H1 (cell line): ENCODE data around the gene WDR33. TPM values are rescaled to one million over a fixed set of nuclear protein-coding genes. Genes with fewer than 3 reads are reported as not detected.

Source experiments
- CTCF ChIA-PET: fragments of 300-600 bp; sonication (Branson Sonifier 250); formaldehyde crosslinking; loops from one replicate; lab custom pipeline; 2021; ENCODE audit not compliant: partially characterized antibody; lab: Charles Lee
- POLR2A ChIA-PET: fragments of 300-600 bp; sonication (Branson Sonifier 250); formaldehyde crosslinking; loops from one replicate; lab custom pipeline; 2021; ENCODE audit warnings: inconsistent platforms; ENCODE audit not compliant: partially characterized antibody; lab: Charles Lee
- DNase-seq, 2 experiments: peaks; one replicate each; pipeline versions ENCODE4 v3.0.0 to v3.0.0-alpha.2; 2010 to 2022; ENCODE audit warnings: low spot score in 2 of 2, low read depth in 1 of 2, mixed read lengths in 1 of 2
- FAIRE-seq: peaks from 2 replicates; lab custom pipeline; 2011; peaks lifted over from hg19 to GRCh38; lab: Jason Lieb, UNC
- H2AFZ ChIP-seq: 2 replicates; pipeline ENCODE4 v1.8.1; 2012; ENCODE audit warnings: low read length, inconsistent platforms
- H2AK5ac ChIP-seq: 2 replicates; pipeline ENCODE4 v1.6.1; 2013; ENCODE audit warnings: low read depth, low read length
- H2BK120ac ChIP-seq: replicated peaks from 2 replicates; pipeline ENCODE3; 2013; ENCODE audit warnings: low read depth, low read length, inconsistent platforms
- H2BK12ac ChIP-seq: 2 replicates; pipeline ENCODE4 v1.6.1; 2013; ENCODE audit warnings: low read depth, low read length
- H2BK15ac ChIP-seq: 2 replicates; pipeline ENCODE4 v1.6.1; 2013; ENCODE audit warnings: low read length
- H2BK20ac ChIP-seq: 2 replicates; pipeline ENCODE4 v1.6.1; 2013; ENCODE audit warnings: low read length
- H2BK5ac ChIP-seq: 2 replicates; pipeline ENCODE4 v1.6.1; 2013; ENCODE audit warnings: low read depth, low read length
- H3K14ac ChIP-seq: 2 replicates; pipeline ENCODE4 v1.6.1; 2013; ENCODE audit warnings: inconsistent platforms; ENCODE audit not compliant: insufficient read length
- H3K18ac ChIP-seq: 2 replicates; pipeline ENCODE4 v1.6.1; 2013; ENCODE audit warnings: low read length; ENCODE audit errors: extremely low read depth
- H3K23ac ChIP-seq: 2 replicates; pipeline ENCODE4 v1.6.1; 2013; ENCODE audit warnings: inconsistent platforms; ENCODE audit not compliant: insufficient read length
- H3K23me2 ChIP-seq: 2 replicates; pipeline ENCODE4 v1.6.1; 2013; ENCODE audit warnings: low read depth, low read length
- H3K27ac ChIP-seq: 2 replicates; pipeline ENCODE4 v1.6.1; 2011; ENCODE audit warnings: low read depth, low read length, inconsistent platforms
- H3K27me3 ChIP-seq, 4 experiments: replicated peaks in 1 of 4; 1 replicate in 1 of 4; 2 replicates in 3 of 4; pipeline versions ENCODE4 v1.6.1 to v1.8.1; 2011 to 2013; ENCODE audit warnings: low read length in 3 of 4, mild to moderate bottlenecking in 3 of 4, inconsistent platforms in 2 of 4, mixed read lengths in 2 of 4, moderate library complexity in 1 of 4; ENCODE audit not compliant: control insufficient read depth in 3 of 4, insufficient read depth in 3 of 4; ENCODE audit errors: extremely low read depth in 1 of 4
- H3K36me3 ChIP-seq, 4 experiments: 2 replicates each; pipeline versions ENCODE4 v1.6.1 to v1.8.1; 2011 to 2013; ENCODE audit warnings: mild to moderate bottlenecking in 4 of 4, low read length in 3 of 4, moderate library complexity in 2 of 4, control low read depth in 1 of 4, inconsistent platforms in 1 of 4; ENCODE audit not compliant: insufficient read depth in 4 of 4, control insufficient read depth in 2 of 4
- H3K4ac ChIP-seq: replicated peaks from 2 replicates; pipeline ENCODE3; 2013; ENCODE audit warnings: low read length, low read depth, mixed read lengths, inconsistent platforms; ENCODE audit not compliant: insufficient read length
- H3K4me1 ChIP-seq, 4 experiments: replicated peaks in 1 of 4; 1 replicate in 1 of 4; 2 replicates in 3 of 4; pipeline versions ENCODE4 v1.6.1 to v1.8.1; 2011 to 2013; ENCODE audit warnings: low read length in 3 of 4, inconsistent platforms in 2 of 4, mixed read lengths in 1 of 4; ENCODE audit not compliant: insufficient read depth in 4 of 4, control insufficient read depth in 3 of 4
- H3K4me2 ChIP-seq, 2 experiments: 2 replicates each; pipeline versions ENCODE4 v1.6.1 to v1.8.1; 2011 to 2013; ENCODE audit warnings: low read depth in 2 of 2, low read length in 2 of 2, control low read depth in 1 of 2, inconsistent platforms in 1 of 2, mild to moderate bottlenecking in 1 of 2; ENCODE audit not compliant: insufficient read depth in 1 of 2
- H3K4me3 ChIP-seq, 4 experiments: fragments of 200-600, 300-600 bp in 1 of 4; sonication (generic), shearing (Covaris generic), sonication (Bioruptor Twin) in 1 of 4; 2 replicates each; pipeline versions ENCODE4 v1.5.1 to v1.8.1; 2011 to 2016; ENCODE audit warnings: low read length in 4 of 4, low read depth in 3 of 4, control low read depth in 2 of 4, inconsistent platforms in 2 of 4, mild to moderate bottlenecking in 2 of 4, mixed read lengths in 1 of 4, moderate library complexity in 1 of 4; ENCODE audit not compliant: insufficient read depth in 2 of 4; ENCODE audit errors: extremely low read depth in 1 of 4
- H3K56ac ChIP-seq: replicated peaks from 2 replicates; pipeline ENCODE3; 2013; ENCODE audit warnings: low read depth, mild to moderate bottlenecking, mixed read lengths, low read length, inconsistent platforms; ENCODE audit not compliant: insufficient read length
- H3K79me1 ChIP-seq: 2 replicates; pipeline ENCODE4 v1.6.1; 2013; ENCODE audit warnings: low read depth, low read length, control low read depth
- H3K79me2 ChIP-seq, 2 experiments: 2 replicates each; pipeline versions ENCODE4 v1.6.1 to v1.8.1; 2012 to 2013; ENCODE audit warnings: low read length in 2 of 2, mild to moderate bottlenecking in 2 of 2, inconsistent platforms in 1 of 2; ENCODE audit not compliant: insufficient read depth in 2 of 2, control insufficient read depth in 1 of 2
- H3K9ac ChIP-seq, 4 experiments: replicated peaks in 1 of 4; 1 replicate in 1 of 4; 2 replicates in 3 of 4; pipeline versions ENCODE4 v1.6.1 to v1.8.1; 2011 to 2013; ENCODE audit warnings: low read depth in 3 of 4, low read length in 3 of 4, control low read depth in 2 of 4, mild to moderate bottlenecking in 2 of 4, moderate library complexity in 2 of 4, inconsistent platforms in 1 of 4; ENCODE audit errors: extremely low read depth in 1 of 4
- H3K9me3 ChIP-seq, 2 experiments: 2 replicates each; pipeline versions ENCODE4 v1.6.1 to v1.8.1; 2012 to 2013; ENCODE audit warnings: mild to moderate bottlenecking in 2 of 2, moderate library complexity in 2 of 2, control low read depth in 1 of 2, inconsistent platforms in 1 of 2, low read depth in 1 of 2, low read length in 1 of 2, mixed read lengths in 1 of 2; ENCODE audit not compliant: insufficient read depth in 2 of 2
- H4K20me1 ChIP-seq, 2 experiments: replicated peaks in 1 of 2; 2 replicates each; pipeline versions ENCODE3 to v1.8.1; 2011 to 2013; ENCODE audit warnings: inconsistent platforms in 2 of 2, low read length in 2 of 2, mild to moderate bottlenecking in 1 of 2; ENCODE audit not compliant: insufficient read depth in 2 of 2, control insufficient read depth in 1 of 2
- H4K5ac ChIP-seq: 2 replicates; pipeline ENCODE4 v1.6.1; 2013; ENCODE audit warnings: low read length, low read depth, mixed read lengths, inconsistent platforms; ENCODE audit not compliant: insufficient read length
- H4K8ac ChIP-seq: 2 replicates; pipeline ENCODE4 v1.8.0; 2013; ENCODE audit warnings: mild to moderate bottlenecking, moderate library complexity, low read length, inconsistent platforms; ENCODE audit not compliant: insufficient read depth; ENCODE audit errors: extremely low read depth
- H4K91ac ChIP-seq: replicated peaks from 2 replicates; pipeline ENCODE3; 2013; ENCODE audit warnings: low read length, mixed read lengths, inconsistent platforms; ENCODE audit not compliant: insufficient read length
- EGR1 ChIP-seq: IDR thresholded peaks from 2 replicates; pipeline ENCODE4 v1.6.1; 2011; ENCODE audit warnings: low read depth, low read length, borderline replicate concordance
- EZH2 ChIP-seq: fragments of 200-600 bp; sonication (generic); IDR thresholded peaks from 2 replicates; pipeline ENCODE4 v1.7.1; 2012; ENCODE audit warnings: low read depth, mild to moderate bottlenecking, moderate library complexity, low read length, inconsistent platforms; ENCODE audit not compliant: severe bottlenecking
- GTF2F1 ChIP-seq: IDR thresholded peaks from 2 replicates; pipeline ENCODE4 v1.6.1; 2012; ENCODE audit warnings: low read depth, low read length, improper control_type of control experiment, borderline replicate concordance
- KDM4A ChIP-seq: IDR thresholded peaks from one replicate; pipeline ENCODE4 v1.7.1; 2012; ENCODE audit warnings: low read depth, mild to moderate bottlenecking, moderate library complexity, low read length, inconsistent platforms; ENCODE audit not compliant: severe bottlenecking
- PHF8 ChIP-seq: fragments of 200-600 bp; sonication (generic); conservative IDR thresholded peaks from 2 replicates; pipeline ENCODE4 v1.7.1; 2012; ENCODE audit warnings: low read depth, mild to moderate bottlenecking, inconsistent platforms, low read length, moderate library complexity
- WGBS, 2 experiments: shearing (Covaris generic) in 1 of 2; methylation state at CpG; one replicate each; pipeline versions ENCODE4 v1.1.6 to v1.1.7; 2013 to 2015; ENCODE audit warnings: low lambda C conversion rate in 2 of 2, mixed read lengths in 2 of 2, inconsistent platforms in 1 of 2, low coverage in 1 of 2, missing lambda C conversion rate in 1 of 2; ENCODE audit not compliant: insufficient replicate concordance in 2 of 2, insufficient coverage in 1 of 2, insufficient read length in 1 of 2; ENCODE audit errors: extremely low coverage in 1 of 2, missing lambda C conversion rate in 1 of 2; 5-methylcytosine and 5-hydroxymethylcytosine counted together
- polyA plus RNA-seq, 7 experiments: library from polyadenylated mRNA; depleted of rRNA in 3 of 7; stranded (reverse) in 5 of 7; unstranded in 2 of 7; fragments of >200 nt in 5 of 7; fragments of 200-250 nt in 2 of 7; gene quantifications; 1 replicate in 5 of 7; 2 replicates in 1 of 7; 4 replicates in 1 of 7; pipeline versions ENCODE4 v1.2.1 to v1.2.3, GENCODE V29; 2011 to 2013; ENCODE audit warnings: missing spikeins in 2 of 7, mixed read lengths in 2 of 7
- total RNA-seq: library from RNA; stranded (reverse); fragmentation: NEBNext Ultra II Directional; extraction: Animal tissue kit (Norgen Biotek cat#: 25700); gene quantifications from 2 replicates; pipeline ENCODE4 v1.2.1, GENCODE V29; 2021

The WDR33 gene
- total and polyA plus RNA-seq, 2 of the 8 experiments (the other 6 are each of a cell fraction or from before 2014, with no cell fraction given), result 18.1 to 82.7 TPM

GRCh38 chr2:127762441-127762840, 48.5 kb downstream of the WDR33 start:
- peaks cover 19 to 61% (median 37%) of the 10 kb centered on the region in 4 experiments for H3K36me3 ChIP-seq
- H3K27ac ChIP-seq, result no peak overlapping the region
- POLR2A ChIA-PET, result no interaction called here
- no peak overlapping the region for H2AK5ac ChIP-seq
- TF ChIP-seq KDM4A (no peak), EZH2 (no peak), PHF8 (no peak), GTF2F1 (no peak), EGR1 (no peak)
- FAIRE-seq, result no peak
- no peak overlapping the region for H3K56ac ChIP-seq
- no peak overlapping the region for H4K91ac ChIP-seq
- no peak overlapping the region for H4K5ac ChIP-seq
- no peak overlapping the region for H3K4ac ChIP-seq
- H2BK5ac ChIP-seq, result no peak overlapping the region
- H3K4me1 ChIP-seq, result no peaks in the 10 kb centered on the region
- no peak overlapping the region for H3K4me2 ChIP-seq
- no peaks in the 10 kb centered on the region for H3K23me2 ChIP-seq
- no peaks in the 10 kb centered on the region for H3K79me2 ChIP-seq
- no peak overlapping the region for H3K18ac ChIP-seq
- peaks cover 0 to 5% of the 10 kb centered on the region in 2 experiments for H4K20me1 ChIP-seq
- 90% methylated on average over 6 of the region's 6 CpGs; no CpG with 5 or more reads in 1 of the 2 experiments for WGBS, 2 experiments
- H2BK12ac ChIP-seq, result no peak overlapping the region
- no peak overlapping the region for H3K23ac ChIP-seq
- no peak overlapping the region for H2BK120ac ChIP-seq
- H3K4me3 ChIP-seq, result no peak overlapping the region
- H3K79me1 ChIP-seq, result no peaks in the 10 kb centered on the region
- H2BK15ac ChIP-seq, result no peak overlapping the region
- DNase-seq, result no peak
- H3K9ac ChIP-seq, result peak overlapping the region in 1 of 4 experiments; percentile 8; a peak in 1 of 7 replicates
- no peaks in the 10 kb centered on the region for H3K27me3 ChIP-seq
- H2BK20ac ChIP-seq, result no peak overlapping the region
- no peaks in the 10 kb centered on the region for H3K9me3 ChIP-seq
- H4K8ac ChIP-seq, result no peak overlapping the region
- CTCF ChIA-PET, result no interaction called here
- no peak overlapping the region for H2AFZ ChIP-seq
- H3K14ac ChIP-seq, result no peak overlapping the region
